ENCODE results near the gene CADPS. TPM values are rescaled to one million over a fixed set of nuclear protein-coding genes. Genes with fewer than 3 reads are reported as not detected.

CADPS gene
- total RNA-seq, 4 donors from 2014 or later = 0.82 to 13.2 TPM; not detected in 2

DNA sequence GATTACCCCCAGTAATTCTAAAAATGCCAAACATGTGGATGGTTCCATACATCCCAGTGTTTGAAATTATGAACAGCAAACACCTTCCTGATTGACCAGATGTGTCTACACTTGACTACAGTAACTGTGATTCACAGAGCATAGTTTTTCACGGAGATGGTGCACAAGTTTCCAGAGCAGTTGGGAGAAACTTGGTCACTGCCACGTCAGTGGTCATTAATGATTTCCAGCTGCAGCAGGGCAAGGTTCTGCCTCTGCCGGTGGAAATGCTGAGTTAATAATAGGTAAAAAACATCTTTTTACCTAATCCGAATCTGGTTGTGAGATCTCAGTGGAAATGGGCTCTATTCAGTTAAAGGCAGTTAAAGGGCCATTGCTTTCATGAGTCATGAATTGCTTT lies 347.7 kb downstream of the CADPS start:
- DNase-seq = no peak
- Histone ChIP-seq H3K4me3 (no peak overlapping the region), H3K4me1 (no peaks in the 10 kb centered on the region), H3K9me3 (no peaks in the 10 kb centered on the region), H3K36me3 (no peaks in the 10 kb centered on the region), H3K27me3 (no peaks in the 10 kb centered on the region), H3K27ac (no peak overlapping the region)
- intact Hi-C loops (cut with DNase I; ENCODE audit: low total_unique reads) = no loop called here
- TF ChIP-seq POLR2A (IDR thresholded peaks at IDR 0.05) = no peak
- TF ChIP-seq, protein P1, sequence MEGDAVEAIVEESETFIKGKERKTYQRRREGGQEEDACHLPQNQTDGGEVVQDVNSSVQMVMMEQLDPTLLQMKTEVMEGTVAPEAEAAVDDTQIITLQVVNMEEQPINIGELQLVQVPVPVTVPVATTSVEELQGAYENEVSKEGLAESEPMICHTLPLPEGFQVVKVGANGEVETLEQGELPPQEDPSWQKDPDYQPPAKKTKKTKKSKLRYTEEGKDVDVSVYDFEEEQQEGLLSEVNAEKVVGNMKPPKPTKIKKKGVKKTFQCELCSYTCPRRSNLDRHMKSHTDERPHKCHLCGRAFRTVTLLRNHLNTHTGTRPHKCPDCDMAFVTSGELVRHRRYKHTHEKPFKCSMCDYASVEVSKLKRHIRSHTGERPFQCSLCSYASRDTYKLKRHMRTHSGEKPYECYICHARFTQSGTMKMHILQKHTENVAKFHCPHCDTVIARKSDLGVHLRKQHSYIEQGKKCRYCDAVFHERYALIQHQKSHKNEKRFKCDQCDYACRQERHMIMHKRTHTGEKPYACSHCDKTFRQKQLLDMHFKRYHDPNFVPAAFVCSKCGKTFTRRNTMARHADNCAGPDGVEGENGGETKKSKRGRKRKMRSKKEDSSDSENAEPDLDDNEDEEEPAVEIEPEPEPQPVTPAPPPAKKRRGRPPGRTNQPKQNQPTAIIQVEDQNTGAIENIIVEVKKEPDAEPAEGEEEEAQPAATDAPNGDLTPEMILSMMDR (IDR thresholded peaks at IDR 0.05) = no peak

DNA sequence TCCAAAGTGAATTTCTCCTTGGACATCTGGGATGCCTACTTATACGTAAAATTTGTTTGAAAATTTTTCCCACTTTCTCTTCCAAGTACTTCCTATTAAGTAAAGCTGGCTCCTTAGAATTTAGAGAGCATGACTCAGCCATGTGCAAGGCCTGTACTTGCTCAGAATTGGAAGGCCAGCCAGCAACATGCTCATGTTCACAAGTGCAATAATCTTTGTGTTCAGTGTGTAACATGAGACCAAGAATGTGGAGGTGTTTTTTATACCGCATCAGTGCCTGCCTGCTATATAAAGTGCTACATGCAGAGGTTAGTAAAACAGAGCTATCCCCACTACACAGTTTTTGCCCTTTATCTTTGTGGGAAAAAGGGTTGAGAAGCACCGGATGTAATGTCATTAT lies 349.9 kb downstream of the CADPS start:
- TF ChIP-seq, protein P1 (IDR thresholded peaks at IDR 0.05) = no peak
- no peak for TF ChIP-seq POLR2A (IDR thresholded peaks at IDR 0.05)
- Histone ChIP-seq H3K4me3 (no peak overlapping the region), H3K36me3 (no peaks in the 10 kb centered on the region), H3K4me1 (no peaks in the 10 kb centered on the region), H3K27me3 (no peaks in the 10 kb centered on the region), H3K27ac (no peak overlapping the region), H3K9me3 (no peaks in the 10 kb centered on the region)
- intact Hi-C loops (cut with DNase I; ENCODE audit: low total_unique reads) = no loop called here
- no peak for DNase-seq

DNA sequence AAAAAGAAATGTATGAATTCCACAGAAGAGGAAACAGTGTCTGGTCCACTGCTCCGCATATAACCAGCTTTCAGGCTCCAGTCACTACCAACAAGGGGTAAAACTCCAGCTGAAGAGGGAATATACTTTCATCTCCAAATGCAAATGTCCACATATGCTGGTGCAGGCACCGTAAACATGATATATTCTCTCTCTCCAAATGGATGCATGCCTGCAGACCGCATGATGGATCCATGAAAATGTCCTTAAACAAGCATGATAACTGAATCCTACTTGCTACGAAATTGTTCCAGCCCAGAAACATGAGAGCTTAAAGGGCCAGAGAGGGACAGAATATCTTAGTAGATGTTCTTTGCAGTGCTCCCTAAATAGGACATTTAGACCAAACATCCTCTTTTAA lies 351.5 kb downstream of the CADPS start:
- H3K36me3 ChIP-seq = no peaks in the 10 kb centered on the region
- H3K9me3 ChIP-seq = no peaks in the 10 kb centered on the region
- no peak overlapping the region for H3K4me3 ChIP-seq
- intact Hi-C loops (cut with DNase I; ENCODE audit: low total_unique reads) = no loop called here
- H3K27me3 ChIP-seq = no peaks in the 10 kb centered on the region
- no peak overlapping the region for H3K27ac ChIP-seq
- TF ChIP-seq POLR2A (IDR thresholded peaks at IDR 0.05) = no peak
- TF ChIP-seq, protein P1 (IDR thresholded peaks at IDR 0.05) = no peak
- DNase-seq = no peak
- H3K4me1 ChIP-seq = no peaks in the 10 kb centered on the region

DNA sequence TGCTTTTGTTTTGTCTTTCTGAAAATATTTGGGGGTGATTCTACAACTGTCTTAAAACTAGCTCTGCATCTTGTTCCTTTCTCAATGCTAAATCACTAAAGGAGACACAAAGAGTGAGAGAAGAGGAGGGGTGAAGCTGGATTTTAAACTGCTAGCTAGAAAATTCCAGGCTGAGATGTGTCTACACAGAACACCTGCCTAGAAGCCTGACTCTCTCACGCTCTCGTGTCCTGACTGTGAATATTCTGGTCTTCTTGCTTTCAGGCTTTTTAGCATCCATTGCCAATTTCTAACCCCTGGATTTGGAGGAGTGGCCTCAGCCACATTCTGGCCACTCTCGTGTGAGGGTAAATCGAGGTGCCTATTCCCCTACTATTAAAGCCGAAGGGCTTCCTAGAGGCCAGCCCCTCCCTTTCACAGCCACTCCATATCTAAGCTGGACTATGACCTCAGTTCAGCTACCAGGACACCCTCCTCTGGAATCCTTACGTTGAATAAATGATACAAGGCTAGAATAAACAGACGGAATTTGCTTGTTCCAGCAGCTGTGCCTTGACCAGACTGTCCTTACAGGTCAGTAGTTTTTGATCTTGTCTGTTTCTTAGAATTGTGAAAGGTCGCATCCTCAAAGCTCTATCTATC lies 353.6 kb downstream of the CADPS start:
- TF ChIP-seq, protein P1 (IDR thresholded peaks at IDR 0.05) = no peak
- no peak for TF ChIP-seq POLR2A (IDR thresholded peaks at IDR 0.05)
- intact Hi-C loops (cut with DNase I; ENCODE audit: low total_unique reads) = no loop called here

DNA sequence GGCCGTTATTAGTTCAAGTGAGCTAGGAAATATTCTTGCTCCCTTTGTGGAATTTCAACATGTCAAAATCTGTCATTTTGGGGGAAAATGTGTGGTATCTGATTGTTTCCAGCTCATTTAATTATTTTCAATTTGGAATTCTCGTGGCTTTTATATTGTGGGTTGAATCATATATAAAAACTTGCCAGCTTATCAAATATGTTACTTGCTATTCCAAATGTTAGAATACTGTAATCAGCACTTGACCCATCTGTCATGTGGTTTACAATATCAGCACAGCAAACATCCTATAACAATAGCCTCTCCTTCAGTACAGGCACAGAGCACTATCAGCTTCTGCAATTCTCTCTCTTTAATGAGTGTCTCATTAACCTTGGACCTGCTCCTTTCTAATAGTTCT lies 371.7 kb downstream of the CADPS start:
- TF ChIP-seq POLR2A (IDR thresholded peaks at IDR 0.05) = no peak
- TF ChIP-seq, protein P1 (IDR thresholded peaks at IDR 0.05) = no peak
- H3K4me1 ChIP-seq = no peaks in the 10 kb centered on the region
- no peak for DNase-seq
- H3K36me3 ChIP-seq = no peaks in the 10 kb centered on the region
- intact Hi-C loops (cut with DNase I; ENCODE audit: low total_unique reads) = no loop called here
- no peaks in the 10 kb centered on the region for H3K27me3 ChIP-seq
- H3K27ac ChIP-seq = no peak overlapping the region
- H3K9me3 ChIP-seq = no peaks in the 10 kb centered on the region
- no peak overlapping the region for H3K4me3 ChIP-seq

More for the DNA sequence above, 353.6 kb downstream of the CADPS start:
- no peak overlapping the region for H3K4me3 ChIP-seq
- H3K36me3 ChIP-seq = no peaks in the 10 kb centered on the region
- no peak overlapping the region for H3K27ac ChIP-seq
- no peaks in the 10 kb centered on the region for H3K27me3 ChIP-seq
- H3K9me3 ChIP-seq = no peaks in the 10 kb centered on the region
- no peak for DNase-seq
- no peaks in the 10 kb centered on the region for H3K4me1 ChIP-seq
